CD4-positive, alpha-beta memory T cell (primary cell): ENCODE measurements around the gene CYSLTR2. TPM values are rescaled to one million over a fixed set of nuclear protein-coding genes. Genes with fewer than 3 reads are reported as not detected.

Source experiments
- CTCF ChIA-PET: fragments of 350-600 bp; sonication (Branson Sonifier 250); formaldehyde crosslinking; loops from one replicate; lab custom pipeline; 2021; ENCODE audit warnings: inconsistent platforms; ENCODE audit not compliant: partially characterized antibody; lab: Charles Lee
- POLR2A ChIA-PET: fragments of 350-600 bp; sonication (Branson Sonifier 250); formaldehyde crosslinking; loops from one replicate; lab custom pipeline; 2021; ENCODE audit not compliant: partially characterized antibody; lab: Charles Lee
- DNase-seq, 5 donors: peaks; one replicate each; pipeline versions ENCODE4 v3.0.0 to v3.0.0-alpha.2; 2020 to 2022; ENCODE audit warnings: mixed read lengths in 1 of 5
- H3K27ac ChIP-seq: one replicate; pipeline ENCODE4 v1.7.0; 2013; ENCODE audit warnings: low read depth, low read length
- H3K27me3 ChIP-seq: 2 replicates; pipeline ENCODE4 v1.7.0; 2013; ENCODE audit warnings: mild to moderate bottlenecking, low read length, moderate library complexity; ENCODE audit not compliant: insufficient read depth
- H3K36me3 ChIP-seq: 2 replicates; pipeline ENCODE4 v1.7.0; 2013; ENCODE audit warnings: mild to moderate bottlenecking, low read length, moderate library complexity; ENCODE audit not compliant: insufficient read depth
- H3K4me1 ChIP-seq: 2 replicates; pipeline ENCODE4 v1.7.0; 2013; ENCODE audit warnings: mild to moderate bottlenecking, low read length, moderate library complexity; ENCODE audit not compliant: insufficient read depth
- H3K4me3 ChIP-seq, 2 donors: one replicate each; pipeline ENCODE4 v1.7.0; 2013; ENCODE audit warnings: low read length in 2 of 2, mild to moderate bottlenecking in 1 of 2
- H3K9me3 ChIP-seq, 2 donors: one replicate each; pipeline ENCODE4 v1.7.0; 2013; ENCODE audit warnings: low read length in 2 of 2, control low read depth in 1 of 2; ENCODE audit not compliant: control insufficient read depth in 1 of 2
- H3K27ac Mint-ChIP-seq, 7 donors: one replicate each; pipeline ENCODE4 v1.8.0; 2020 to 2021; ENCODE audit warnings: mixed read lengths in 7 of 7, mild to moderate bottlenecking in 6 of 7, inconsistent platforms in 3 of 7, moderate library complexity in 3 of 7
- H3K27me3 Mint-ChIP-seq, 2 donors: one replicate each; pipeline ENCODE4 v1.8.0; 2020 to 2021; ENCODE audit warnings: mixed read lengths in 2 of 2
- H3K36me3 Mint-ChIP-seq, 2 donors: one replicate each; pipeline ENCODE4 v1.8.0; 2020 to 2021; ENCODE audit warnings: mixed read lengths in 2 of 2, inconsistent platforms in 1 of 2, mild to moderate bottlenecking in 1 of 2
- H3K4me1 Mint-ChIP-seq, 4 donors: one replicate each; pipeline ENCODE4 v1.8.0; 2020 to 2021; ENCODE audit warnings: mixed read lengths in 4 of 4, mild to moderate bottlenecking in 1 of 4
- H3K4me3 Mint-ChIP-seq, 8 donors: one replicate each; pipeline ENCODE4 v1.8.0; 2020 to 2021; ENCODE audit warnings: mixed read lengths in 8 of 8, mild to moderate bottlenecking in 7 of 8, moderate library complexity in 6 of 8, inconsistent platforms in 3 of 8
- H3K9me3 Mint-ChIP-seq, 8 donors: one replicate each; pipeline ENCODE4 v1.8.0; 2020 to 2021; ENCODE audit warnings: mixed read lengths in 8 of 8, mild to moderate bottlenecking in 5 of 8, inconsistent platforms in 3 of 8, moderate library complexity in 1 of 8
- intact Hi-C: fragments of 100-400 bp; cut with micrococcal nuclease; formaldehyde crosslinking; loops from one replicate; pipeline ENCODE4 v1.15.1; 2023
- polyA plus RNA-seq, 2 donors: library from polyadenylated mRNA; unstranded; fragments of 300-500 nt; fragmentation: Illumina TruSeq; gene quantifications; one replicate each; pipeline ENCODE4 v1.2.3, GENCODE V29; 2021
- total RNA-seq, 2 experiments: library from RNA; stranded (reverse); gene quantifications; one replicate each; pipeline ENCODE4 v1.2.3, GENCODE V29; 2021

CYSLTR2 gene
- total and polyA plus RNA-seq, 4 experiments from 2014 or later, result 0.68 to 3.7 (median 3.3) TPM

DNA sequence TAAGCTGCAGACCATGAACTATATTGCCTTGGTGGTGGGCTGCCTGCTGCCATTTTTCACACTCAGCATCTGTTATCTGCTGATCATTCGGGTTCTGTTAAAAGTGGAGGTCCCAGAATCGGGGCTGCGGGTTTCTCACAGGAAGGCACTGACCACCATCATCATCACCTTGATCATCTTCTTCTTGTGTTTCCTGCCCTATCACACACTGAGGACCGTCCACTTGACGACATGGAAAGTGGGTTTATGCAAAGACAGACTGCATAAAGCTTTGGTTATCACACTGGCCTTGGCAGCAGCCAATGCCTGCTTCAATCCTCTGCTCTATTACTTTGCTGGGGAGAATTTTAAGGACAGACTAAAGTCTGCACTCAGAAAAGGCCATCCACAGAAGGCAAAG, 53.7 kb downstream of the CYSLTR2 start:
- POLR2A ChIA-PET, result no interaction called here
- Mint-ChIP-seq H3K27ac (no peak overlapping the region), H3K9me3 (peaks cover 0 to 13% (median 8%) of the 10 kb centered on the region in 8 donors), H3K27me3 (no peaks in the 10 kb centered on the region), H3K4me3 (no peak overlapping the region), H3K36me3 (peaks cover 26 to 55% of the 10 kb centered on the region in 2 donors), H3K4me1 (peaks cover 11 to 20% (median 16%) of the 10 kb centered on the region in 4 donors)
- no peak overlapping the region for H3K27ac ChIP-seq
- no peaks in the 10 kb centered on the region for H3K36me3 ChIP-seq
- CTCF ChIA-PET, result no interaction called here
- H3K4me3 ChIP-seq, result no peak overlapping the region
- H3K4me1 ChIP-seq, result peaks cover 20% of the 10 kb centered on the region
- DNase-seq, result no peak
- intact Hi-C loops, result no loop called here
- H3K27me3 ChIP-seq, result no peaks in the 10 kb centered on the region
- no peaks in the 10 kb centered on the region for H3K9me3 ChIP-seq

DNA sequence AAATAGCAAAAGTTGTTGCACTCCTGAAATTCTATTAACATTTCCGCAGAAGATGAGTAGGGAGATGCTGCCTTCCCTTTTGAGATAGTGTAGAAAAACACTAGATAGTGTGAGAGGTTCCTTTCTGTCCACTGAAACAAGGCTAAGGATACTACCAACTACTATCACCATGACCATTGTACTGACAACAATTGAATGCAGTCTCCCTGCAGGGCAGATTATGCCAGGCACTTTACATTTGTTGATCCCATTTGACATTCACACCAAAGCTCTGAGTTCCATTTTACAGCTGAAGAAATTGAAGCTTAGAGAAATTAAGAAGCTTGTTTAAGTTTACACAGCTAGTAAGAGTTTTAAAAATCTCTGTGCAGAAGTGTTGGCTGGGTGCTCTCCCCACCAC, 55.0 kb downstream of the CYSLTR2 start:
- no peak overlapping the region for H3K4me3 Mint-ChIP-seq
- H3K36me3 Mint-ChIP-seq, result peaks cover 30 to 57% of the 10 kb centered on the region in 2 donors
- H3K9me3 ChIP-seq, result no peaks in the 10 kb centered on the region
- ChIA-PET POLR2A (no interaction called here), CTCF (no interaction called here)
- H3K36me3 ChIP-seq, result no peaks in the 10 kb centered on the region
- H3K9me3 Mint-ChIP-seq, result peaks cover 0 to 16% (median 11%) of the 10 kb centered on the region in 8 donors
- no peak overlapping the region for H3K27ac Mint-ChIP-seq
- H3K27me3 Mint-ChIP-seq, result no peaks in the 10 kb centered on the region
- H3K4me1 ChIP-seq, result peaks cover 13% of the 10 kb centered on the region
- no peak overlapping the region for H3K4me3 ChIP-seq
- intact Hi-C loops, result no loop called here
- H3K27me3 ChIP-seq, result no peaks in the 10 kb centered on the region
- peaks cover 8 to 12% (median 10%) of the 10 kb centered on the region in 4 donors for H3K4me1 Mint-ChIP-seq
- DNase-seq, result no peak
- no peak overlapping the region for H3K27ac ChIP-seq

DNA sequence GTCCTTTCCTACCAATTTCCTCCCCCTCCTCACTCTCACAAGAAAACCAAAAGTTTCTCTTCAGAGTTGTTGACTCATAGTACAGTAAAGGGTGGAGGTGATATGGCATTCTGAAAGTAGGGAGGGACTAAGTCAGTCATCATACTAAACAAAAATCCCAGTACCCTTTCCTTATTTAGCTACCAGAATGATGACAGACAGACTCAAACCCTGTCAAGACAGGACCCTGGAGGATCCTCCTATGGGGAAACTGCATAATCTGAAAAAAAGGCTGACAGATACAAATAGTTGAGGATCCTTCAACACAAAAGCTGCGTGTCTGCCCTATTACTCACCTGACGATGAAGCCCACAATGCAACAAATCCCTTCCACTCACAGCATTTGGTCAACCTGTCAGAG, 55.5 kb downstream of the CYSLTR2 start:
- H3K27ac Mint-ChIP-seq, result no peak overlapping the region

DNA sequence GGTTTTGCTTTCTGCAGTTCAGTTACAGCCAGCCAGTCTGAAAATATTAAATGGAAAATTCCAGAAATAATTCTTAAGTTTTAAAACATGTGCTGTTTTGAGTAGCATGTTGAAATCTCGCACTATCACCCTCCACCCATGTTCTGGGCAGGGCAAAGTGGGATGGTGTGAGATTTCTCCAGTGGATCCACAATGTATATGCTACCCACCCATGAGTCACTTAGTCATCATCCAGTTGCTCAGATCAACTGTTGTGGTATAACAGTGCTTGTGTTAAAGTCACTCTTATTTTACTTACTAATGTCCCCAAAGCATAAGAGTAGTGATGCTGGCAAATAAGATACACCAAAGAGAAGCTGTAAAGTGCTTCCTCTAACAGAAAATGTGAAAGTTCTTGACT, 56.4 kb downstream of the CYSLTR2 start:
- POLR2A ChIA-PET, result no interaction called here
- CTCF ChIA-PET, result no interaction called here
- peaks cover 0 to 2% (median under 1%) of the 10 kb centered on the region in 4 donors for H3K4me1 Mint-ChIP-seq
- Histone ChIP-seq H3K36me3 (no peaks in the 10 kb centered on the region), H3K4me3 (no peak overlapping the region), H3K4me1 (no peaks in the 10 kb centered on the region), H3K9me3 (no peaks in the 10 kb centered on the region), H3K27ac (no peak overlapping the region), H3K27me3 (no peaks in the 10 kb centered on the region)
- intact Hi-C loops, result no loop called here
- DNase-seq, result no peak
- no peak overlapping the region for H3K4me3 Mint-ChIP-seq
- H3K27ac Mint-ChIP-seq, result peak overlapping the region in 1 of 7 donors; percentile 22
- peaks cover 30 to 56% of the 10 kb centered on the region in 2 donors for H3K36me3 Mint-ChIP-seq
- no peaks in the 10 kb centered on the region for H3K27me3 Mint-ChIP-seq
- peaks cover 0 to 24% (median 15%) of the 10 kb centered on the region in 8 donors for H3K9me3 Mint-ChIP-seq

More for the DNA sequence above, 55.5 kb downstream of the CYSLTR2 start:
- no peak overlapping the region for H3K4me3 Mint-ChIP-seq
- ChIA-PET CTCF (no interaction called here), POLR2A (no interaction called here)
- peaks cover 9% of the 10 kb centered on the region for H3K4me1 ChIP-seq
- H3K36me3 ChIP-seq, result no peaks in the 10 kb centered on the region
- no peaks in the 10 kb centered on the region for H3K9me3 ChIP-seq
- intact Hi-C loops, result no loop called here
- H3K36me3 Mint-ChIP-seq, result peaks cover 30 to 61% of the 10 kb centered on the region in 2 donors
- no peaks in the 10 kb centered on the region for H3K27me3 Mint-ChIP-seq
- H3K4me1 Mint-ChIP-seq, result peaks cover 8 to 11% (median 10%) of the 10 kb centered on the region in 4 donors
- no peak overlapping the region for H3K4me3 ChIP-seq
- peaks cover 0 to 21% (median 14%) of the 10 kb centered on the region in 8 donors for H3K9me3 Mint-ChIP-seq
- no peak for DNase-seq
- no peak overlapping the region for H3K27ac ChIP-seq
- no peaks in the 10 kb centered on the region for H3K27me3 ChIP-seq

DNA sequence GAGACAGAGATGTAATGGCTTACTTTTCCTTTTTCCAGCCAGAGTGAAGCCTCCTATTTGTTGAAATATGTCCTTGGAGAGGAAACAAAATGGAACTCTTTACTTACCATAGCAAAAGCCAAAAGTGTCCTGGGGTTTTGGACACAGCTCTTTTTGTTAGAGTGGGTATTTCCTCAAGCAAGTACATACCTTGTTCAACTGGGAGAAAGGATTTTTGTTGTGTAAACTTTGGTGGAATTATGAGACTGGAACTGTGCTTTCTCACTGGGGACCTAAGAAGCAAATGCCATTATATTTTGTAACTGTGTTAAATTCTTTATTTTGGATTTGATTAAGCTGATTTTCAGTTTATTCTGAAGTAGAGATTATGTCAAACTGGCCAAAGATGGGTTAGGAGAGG, 58.4 kb downstream of the CYSLTR2 start:
- CTCF ChIA-PET, result interaction anchor here (1.7 kb wide), 1 partner anchor 20 kb away, joined by 5 read pairs; no protein-coding TSS in a partner anchor
- no peaks in the 10 kb centered on the region for H3K27me3 Mint-ChIP-seq
- no peak overlapping the region for H3K27ac Mint-ChIP-seq
- Histone ChIP-seq H3K27me3 (no peaks in the 10 kb centered on the region), H3K9me3 (no peaks in the 10 kb centered on the region), H3K27ac (no peak overlapping the region), H3K4me1 (no peaks in the 10 kb centered on the region), H3K4me3 (no peak overlapping the region), H3K36me3 (no peaks in the 10 kb centered on the region)
- peaks cover 25 to 52% of the 10 kb centered on the region in 2 donors for H3K36me3 Mint-ChIP-seq
- H3K9me3 Mint-ChIP-seq, result peaks cover 2 to 35% (median 28%) of the 10 kb centered on the region in 8 donors
- intact Hi-C loops, result no loop called here
- no peak for DNase-seq
- H3K4me3 Mint-ChIP-seq, result no peak overlapping the region
- POLR2A ChIA-PET, result no interaction called here
- no peaks in the 10 kb centered on the region for H3K4me1 Mint-ChIP-seq

DNA sequence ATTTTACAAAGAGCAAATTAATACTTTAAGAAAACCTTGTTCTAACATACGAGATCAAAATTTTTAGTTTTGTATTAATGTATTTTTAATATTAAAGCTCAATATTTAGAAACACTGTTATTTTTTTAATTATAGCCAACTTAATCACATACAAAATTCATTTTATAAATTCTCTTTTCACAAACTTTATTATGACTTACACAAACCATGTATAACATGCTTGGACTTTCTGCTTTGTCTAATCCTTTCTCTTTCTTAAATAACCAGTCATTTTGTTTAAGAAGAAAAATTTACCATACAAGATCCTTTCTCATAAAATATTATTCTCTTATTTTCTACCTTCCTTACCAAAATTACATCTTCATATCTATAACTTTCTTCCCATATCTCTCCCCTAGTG, 62.2 kb downstream of the CYSLTR2 start:
- no peak for DNase-seq
- H3K4me3 ChIP-seq, result no peak overlapping the region
- CTCF ChIA-PET, result no interaction called here
- Mint-ChIP-seq H3K9me3 (peaks cover 4 to 65% (median 47%) of the 10 kb centered on the region in 8 donors), H3K4me3 (no peak overlapping the region), H3K27me3 (peaks cover 0 to 1% of the 10 kb centered on the region in 2 donors), H3K27ac (no peak overlapping the region), H3K4me1 (no peaks in the 10 kb centered on the region), H3K36me3 (peaks cover 17 to 20% of the 10 kb centered on the region in 2 donors)
- no peaks in the 10 kb centered on the region for H3K4me1 ChIP-seq
- H3K36me3 ChIP-seq, result no peaks in the 10 kb centered on the region
- no peak overlapping the region for H3K27ac ChIP-seq
- H3K9me3 ChIP-seq, result peaks cover 6 to 13% of the 10 kb centered on the region in 2 donors
- POLR2A ChIA-PET, result no interaction called here
- H3K27me3 ChIP-seq, result no peaks in the 10 kb centered on the region
- intact Hi-C loops, result no loop called here

DNA sequence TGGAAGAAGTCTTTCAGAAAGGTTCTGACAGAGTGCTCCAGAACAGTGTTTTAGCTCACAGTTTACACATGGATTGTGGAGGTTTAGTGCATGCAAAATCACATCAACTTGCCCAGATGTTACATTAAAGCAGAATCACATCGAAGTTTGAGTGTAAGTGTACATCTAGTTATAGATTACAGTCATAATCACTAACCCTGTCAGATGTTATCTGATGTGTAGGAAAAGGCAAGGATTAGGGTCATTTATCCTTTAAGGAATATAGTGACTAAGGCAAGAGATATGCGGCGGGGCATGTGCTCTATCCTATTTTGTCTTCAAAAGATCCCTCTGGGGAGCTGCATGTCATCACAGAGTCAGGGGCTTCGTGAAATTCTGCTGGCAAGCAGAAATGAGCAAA, 66.9 kb downstream of the CYSLTR2 start:
- Mint-ChIP-seq H3K36me3 (peaks cover 4 to 10% of the 10 kb centered on the region in 2 donors), H3K4me3 (no peak overlapping the region), H3K27ac (no peak overlapping the region), H3K27me3 (peaks cover 0 to 1% of the 10 kb centered on the region in 2 donors), H3K4me1 (no peaks in the 10 kb centered on the region), H3K9me3 (peaks cover 2 to 64% (median 41%) of the 10 kb centered on the region in 8 donors)
- Histone ChIP-seq H3K36me3 (no peaks in the 10 kb centered on the region), H3K4me3 (no peak overlapping the region), H3K27me3 (no peaks in the 10 kb centered on the region), H3K9me3 (peaks cover 6 to 13% of the 10 kb centered on the region in 2 donors), H3K27ac (no peak overlapping the region), H3K4me1 (no peaks in the 10 kb centered on the region)
- ChIA-PET POLR2A (no interaction called here), CTCF (interaction anchor here (0.9 to 3.7 kb wide), 5 partner anchors 10 to 141 kb away, joined by 3 to 18 read pairs (median 3); no protein-coding TSS in a partner anchor)
- DNase-seq, result no peak
- intact Hi-C loops, result no loop called here
